Measurements from ENCODE around the gene TGFBR3L. TPM values are rescaled to one million over a fixed set of nuclear protein-coding genes. Genes with fewer than 3 reads are reported as not detected.

The TGFBR3L gene
- total RNA-seq, 8 experiments from 2014 or later = 0.16 to 1.2 (median 0.45) TPM; not detected in 1

- ATAC-seq (replicated peaks in 6 of 8) = no peak
- Histone ChIP-seq H3K4me3 (peak overlapping the region; percentile 46 to 85 (median 79)), H3K4me1 (replicated peaks in 1 of 2) (peaks cover 27 to 30% of the 10 kb centered on the region in 2 donors), H3K27ac (peak overlapping the region; percentile 78 to 92)
- in situ Hi-C loops (cut with MboI; ENCODE audit: low pct_unique_long_range_greater_than_20kb in 2 of 9, low sequenced_read_pairs in 9 of 9, unreplicated experiment in 9 of 9) = no loop called here
- WGBS, 10 experiments = 40 to 100% (median 67%) methylated on average over 1 to 16 of the region's 47 CpGs; no CpG with 5 or more reads in 4 of the 10 experiments
Measured at GRCh38 chr19:7872306-7873204, 42.1 kb upstream of the TGFBR3L start.

GRCh38 chr19:7873304-7874075 is 41.1 kb upstream of the TGFBR3L start:
- peak overlapping the region; percentile 46 to 85 for H3K27ac ChIP-seq
- in situ Hi-C loops (cut with MboI; ENCODE audit: low pct_unique_long_range_greater_than_20kb in 2 of 9, low sequenced_read_pairs in 9 of 9, unreplicated experiment in 9 of 9) = no loop called here
- no peak for ATAC-seq (replicated peaks in 6 of 8)
- H3K4me1 ChIP-seq (replicated peaks in 1 of 2) = peaks cover 24 to 27% of the 10 kb centered on the region in 2 donors
- WGBS, 10 experiments = no CpG with 5 or more reads among the region's 53 CpGs
- peak overlapping the region; percentile 46 to 85 (median 79) for H3K4me3 ChIP-seq

GRCh38 chr19:7874076-7874896 is 40.3 kb upstream of the TGFBR3L start, which contains the start of gene PRR36:
Gene PRR36, minus strand, starts transcription at chr19:7874390. Its CDS starts 701 bp downstream, at chr19:7873689.
- in situ Hi-C loops (cut with MboI; ENCODE audit: low pct_unique_long_range_greater_than_20kb in 2 of 9, low sequenced_read_pairs in 9 of 9, unreplicated experiment in 9 of 9) = no loop called here
- Histone ChIP-seq H3K4me1 (replicated peaks in 1 of 2) (peaks cover 23% of the 10 kb centered on the region in 2 donors), H3K27ac (peak within 1 kb of the TSS; percentile 46 to 85), H3K4me3 (peak within 1 kb of the TSS; percentile 46 to 85 (median 79))
- peak in 6 of 8 experiments; percentile 14 to 44 (median 24) for ATAC-seq (replicated peaks in 6 of 8)
- 7% methylated on average over 6 of the region's 88 CpGs; no CpG with 5 or more reads in 9 of the 10 experiments for WGBS, 10 experiments

GRCh38 chr19:7874897-7875273 is 39.7 kb upstream of the TGFBR3L start:
- H3K4me3 ChIP-seq = peak overlapping the region; percentile 46 to 85 (median 79)
- WGBS, 10 experiments = 20 to 61% (median 38%) methylated on average over 1 to 4 of the region's 12 CpGs; no CpG with 5 or more reads in 6 of the 10 experiments
- no peak for ATAC-seq (replicated peaks in 6 of 8)
- H3K27ac ChIP-seq = peak overlapping the region; percentile 46 to 85
- in situ Hi-C loops (cut with MboI; ENCODE audit: low pct_unique_long_range_greater_than_20kb in 2 of 9, low sequenced_read_pairs in 9 of 9, unreplicated experiment in 9 of 9) = no loop called here
- H3K4me1 ChIP-seq (replicated peaks in 1 of 2) = peaks cover 23% of the 10 kb centered on the region in 2 donors

- Histone ChIP-seq H3K4me3 (no peak overlapping the region), H3K27ac (no peak overlapping the region), H3K4me1 (replicated peaks in 1 of 2) (peaks cover 13 to 14% of the 10 kb centered on the region in 2 donors)
- in situ Hi-C loops (cut with MboI; ENCODE audit: low pct_unique_long_range_greater_than_20kb in 2 of 9, low sequenced_read_pairs in 9 of 9, unreplicated experiment in 9 of 9) = no loop called here
- 33 to 100% (median 80%) methylated on average over 1 to 6 of the region's 6 CpGs; no CpG with 5 or more reads in 2 of the 10 experiments for WGBS, 10 experiments
- ATAC-seq (replicated peaks in 6 of 8) = no peak
Measured at GRCh38 chr19:7877249-7877836, 37.3 kb upstream of the TGFBR3L start.

GRCh38 chr19:7879111-7879807 is 35.4 kb upstream of the TGFBR3L start:
- no peak overlapping the region for H3K4me3 ChIP-seq
- in situ Hi-C loops (cut with MboI; ENCODE audit: low pct_unique_long_range_greater_than_20kb in 2 of 9, low sequenced_read_pairs in 9 of 9, unreplicated experiment in 9 of 9) = no loop called here
- H3K4me1 ChIP-seq (replicated peaks in 1 of 2) = peaks cover 4 to 6% of the 10 kb centered on the region in 2 donors
- ATAC-seq (replicated peaks in 6 of 8) = no peak
- H3K27ac ChIP-seq = no peak overlapping the region
- 45 to 87% (median 85%) methylated on average over 2 to 4 of the region's 18 CpGs; no CpG with 5 or more reads in 7 of the 10 experiments for WGBS, 10 experiments

- peak in 1 of 8 experiments; percentile 97 for ATAC-seq (replicated peaks in 6 of 8)
- Histone ChIP-seq H3K27ac (no peak overlapping the region), H3K4me1 (replicated peaks in 1 of 2) (peaks cover 2 to 4% of the 10 kb centered on the region in 2 donors), H3K4me3 (no peak overlapping the region)
- in situ Hi-C loops (cut with MboI; ENCODE audit: low pct_unique_long_range_greater_than_20kb in 2 of 9, low sequenced_read_pairs in 9 of 9, unreplicated experiment in 9 of 9) = no loop called here
- 20 to 100% (median 82%) methylated on average over 1 to 11 of the region's 19 CpGs; no CpG with 5 or more reads in 2 of the 10 experiments for WGBS, 10 experiments
Measured at GRCh38 chr19:7879836-7880235, 34.8 kb upstream of the TGFBR3L start.

GRCh38 chr19:7881910-7882309 is 32.7 kb upstream of the TGFBR3L start:
- Histone ChIP-seq H3K27ac (no peak overlapping the region), H3K4me3 (no peak overlapping the region), H3K4me1 (replicated peaks in 1 of 2) (no peaks in the 10 kb centered on the region)
- no peak for ATAC-seq (replicated peaks in 6 of 8)
- in situ Hi-C loops (cut with MboI; ENCODE audit: low pct_unique_long_range_greater_than_20kb in 2 of 9, low sequenced_read_pairs in 9 of 9, unreplicated experiment in 9 of 9) = no loop called here
- 48 to 100% (median 81%) methylated on average over 1 to 3 of the region's 3 CpGs for WGBS, 10 experiments

GRCh38 chr19:7883105-7883504 is 31.5 kb upstream of the TGFBR3L start:
- ATAC-seq (replicated peaks in 6 of 8) = no peak
- in situ Hi-C loops (cut with MboI; ENCODE audit: low pct_unique_long_range_greater_than_20kb in 2 of 9, low sequenced_read_pairs in 9 of 9, unreplicated experiment in 9 of 9) = no loop called here
- 80 to 100% (median 100%) methylated on average over 1 to 4 of the region's 4 CpGs; no CpG with 5 or more reads in 1 of the 10 experiments for WGBS, 10 experiments
- Histone ChIP-seq H3K4me1 (replicated peaks in 1 of 2) (peaks cover 0 to under 1% of the 10 kb centered on the region in 2 donors), H3K4me3 (no peak overlapping the region), H3K27ac (no peak overlapping the region)

GRCh38 chr19:7883796-7884570 is 30.6 kb upstream of the TGFBR3L start:
- in situ Hi-C loops (cut with MboI; ENCODE audit: low pct_unique_long_range_greater_than_20kb in 2 of 9, low sequenced_read_pairs in 9 of 9, unreplicated experiment in 9 of 9) = no loop called here
- Histone ChIP-seq H3K4me1 (replicated peaks in 1 of 2) (peaks cover 0 to 6% of the 10 kb centered on the region in 2 donors), H3K27ac (no peak overlapping the region), H3K4me3 (no peak overlapping the region)
- no peak for ATAC-seq (replicated peaks in 6 of 8)
- WGBS, 10 experiments = 20 to 83% (median 60%) methylated on average over 1 of the region's 2 CpGs; no CpG with 5 or more reads in 5 of the 10 experiments

GRCh38 chr19:7885818-7886217 is 28.8 kb upstream of the TGFBR3L start:
- no peak for ATAC-seq (replicated peaks in 6 of 8)
- WGBS, 10 experiments = 44 to 100% (median 86%) methylated on average over 1 to 7 of the region's 8 CpGs; no CpG with 5 or more reads in 1 of the 10 experiments
- Histone ChIP-seq H3K4me3 (no peak overlapping the region), H3K4me1 (replicated peaks in 1 of 2) (peaks cover 0 to 6% of the 10 kb centered on the region in 2 donors), H3K27ac (no peak overlapping the region)
- in situ Hi-C loops (cut with MboI; ENCODE audit: low pct_unique_long_range_greater_than_20kb in 2 of 9, low sequenced_read_pairs in 9 of 9, unreplicated experiment in 9 of 9) = no loop called here
